OCI-LY7 (cell line): Measurements from ENCODE around the gene TRIML1. TPM values are rescaled to one million over a fixed set of nuclear protein-coding genes. Genes with fewer than 3 reads are reported as not detected.

Source experiments
- BruUV-seq: library from RNA; stranded (reverse); fragments of 400-500 nt; replicated peaks from 2 replicates; lab custom pipeline; 2021; lab: Mats Ljungman, UMichigan
- CTCF ChIA-PET: fragments of 300-600 bp; sonication (Branson Sonifier 250); formaldehyde crosslinking; loops from one replicate; lab custom pipeline; 2022; ENCODE audit warnings: antibody characterized with exemption; ENCODE audit not compliant: unreplicated experiment; lab: Charles Lee
- POLR2A ChIA-PET: fragments of 300-600 bp; sonication (Branson Sonifier 250); formaldehyde crosslinking; loops from one replicate; lab custom pipeline; 2022; ENCODE audit warnings: antibody characterized with exemption; lab: Charles Lee
- DNase-seq: peaks from one replicate; pipeline ENCODE4 v3.0.0-alpha.2; 2015; ENCODE audit warnings: low spot score
- H2AFZ ChIP-seq: fragments of 200-600 bp; sonication (generic), shearing (Covaris generic); 2 replicates; pipeline ENCODE4 v1.6.1; 2014; ENCODE audit warnings: mild to moderate bottlenecking, antibody characterized with exemption, low read length, moderate library complexity
- H3K27ac ChIP-seq: fragments of 200-600 bp; sonication (generic); 2 replicates; pipeline ENCODE4 v1.5.1; 2014; ENCODE audit warnings: mixed run types, low read depth, mild to moderate bottlenecking, moderate library complexity, low read length, inconsistent platforms; ENCODE audit not compliant: poor library complexity, severe bottlenecking
- H3K36me3 ChIP-seq: fragments of 200-600 bp; sonication (generic); 2 replicates; pipeline ENCODE4 v1.6.1; 2014; ENCODE audit warnings: mild to moderate bottlenecking, antibody characterized with exemption, low read length, moderate library complexity, mixed read lengths; ENCODE audit not compliant: insufficient read depth
- H3K4me1 ChIP-seq: fragments of 200-600 bp; sonication (generic); 2 replicates; pipeline ENCODE4 v1.5.1; 2014; ENCODE audit warnings: mild to moderate bottlenecking, low read length; ENCODE audit not compliant: insufficient read depth, poor library complexity, severe bottlenecking
- H3K4me2 ChIP-seq: fragments of 200-600 bp; sonication (generic); 2 replicates; pipeline ENCODE4 v1.6.1; 2014; ENCODE audit warnings: mild to moderate bottlenecking, low read length
- H3K4me3 ChIP-seq: fragments of 200-600 bp; sonication (generic); 2 replicates; pipeline ENCODE4 v1.5.1; 2014; ENCODE audit warnings: mild to moderate bottlenecking, low read depth, low read length; ENCODE audit not compliant: poor library complexity, severe bottlenecking
- H3K79me2 ChIP-seq: fragments of 200-600 bp; sonication (generic); 2 replicates; pipeline ENCODE4 v1.6.1; 2016; ENCODE audit warnings: low read depth, mild to moderate bottlenecking, low read length, moderate library complexity, mixed read lengths; ENCODE audit not compliant: insufficient read depth
- H3K9me2 ChIP-seq: fragments of 200-600 bp; sonication (generic); 2 replicates; pipeline ENCODE4 v1.6.1; 2016; ENCODE audit warnings: mild to moderate bottlenecking, low read length, mixed read lengths; ENCODE audit not compliant: insufficient read depth
- H3K9me3 ChIP-seq: fragments of 200-600 bp; sonication (generic); 2 replicates; pipeline ENCODE4 v1.6.1; 2014; ENCODE audit warnings: mild to moderate bottlenecking, mixed run types, low read length, mixed read lengths
- H4K20me1 ChIP-seq: fragments of 200-600 bp; sonication (generic); 2 replicates; pipeline ENCODE4 v1.6.1; 2014; ENCODE audit warnings: mild to moderate bottlenecking, antibody characterized with exemption, low read length, moderate library complexity, mixed read lengths; ENCODE audit not compliant: insufficient read depth
- EZH2phosphoT487 ChIP-seq: fragments of 200-600 bp; sonication (generic); IDR thresholded peaks from 2 replicates; pipeline ENCODE4 v1.6.1; 2018; ENCODE audit warnings: low read depth, borderline replicate concordance, mild to moderate bottlenecking, mixed run types, antibody characterized with exemption, low read length, moderate library complexity, mixed read lengths
- intact Hi-C: fragments of 100-400 bp; cut with micrococcal nuclease; formaldehyde crosslinking; loops from one replicate; pipeline ENCODE4 v1.10.0; 2022; ENCODE audit not compliant: unreplicated experiment
- total RNA-seq, 2 experiments: library from RNA; depleted of rRNA in 1 of 2; stranded (reverse); fragments of >200 nt in 1 of 2; shearing (Covaris generic) in 1 of 2; gene quantifications; 2 replicates each; pipeline ENCODE4 v1.2.3, GENCODE V29; 2014 to 2022
- TF ChIP-seq, protein P1 (sequence below): fragments of 200-600 bp; sonication (generic); conservative IDR thresholded peaks from 2 replicates; pipeline ENCODE4 v1.5.1; 2014; ENCODE audit warnings: mild to moderate bottlenecking, antibody characterized with exemption, low read length, moderate library complexity, mixed read lengths

TRIML1 gene
- total RNA-seq, 2 experiments from 2014 or later: not detected

DNA sequence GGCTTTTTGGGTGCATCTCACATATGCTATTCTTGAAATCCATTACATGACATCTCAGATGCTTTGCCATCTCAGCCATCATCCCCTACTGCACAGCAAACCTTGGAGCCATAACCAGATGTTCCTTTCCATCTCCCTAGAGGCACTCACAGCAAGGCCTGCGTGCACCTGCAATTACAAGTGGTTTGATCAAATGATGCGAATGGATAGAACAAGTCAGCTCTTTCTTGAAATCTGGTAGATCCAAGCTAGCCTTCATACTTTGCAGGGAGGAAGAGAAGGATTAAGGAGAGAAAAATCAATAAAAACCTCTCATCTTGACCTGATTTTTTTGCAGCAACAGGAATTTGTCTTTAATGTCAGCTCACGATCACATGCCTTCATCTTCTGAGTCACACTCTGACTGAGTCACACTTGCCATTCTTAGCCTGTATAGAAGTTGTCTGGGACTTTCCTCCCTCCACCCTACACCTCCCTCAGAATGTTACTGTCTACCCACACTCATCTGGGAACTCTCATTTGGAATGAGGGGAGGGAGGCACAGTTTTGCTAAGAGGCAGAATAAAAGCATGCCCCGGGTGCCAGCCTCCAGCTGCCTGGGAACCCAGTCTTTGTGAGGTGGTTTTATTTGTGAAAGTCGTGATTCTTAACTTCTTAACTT lies 11.9 kb upstream of the TRIML1 start:
- Histone ChIP-seq H3K9me2 (no peaks in the 10 kb centered on the region), H3K4me2 (no peak overlapping the region), H3K9me3 (no peaks in the 10 kb centered on the region), H2AFZ (no peak overlapping the region), H3K27ac (no peak overlapping the region), H3K79me2 (no peaks in the 10 kb centered on the region), H3K4me3 (no peak overlapping the region), H3K36me3 (no peaks in the 10 kb centered on the region), H4K20me1 (no peaks in the 10 kb centered on the region), H3K4me1 (no peaks in the 10 kb centered on the region)
- CTCF ChIA-PET: no interaction called here
- intact Hi-C loops: no loop called here
- POLR2A ChIA-PET: interaction anchor here (0.5 kb wide), 1 partner anchor 856 kb away, joined by 3 read pairs; no protein-coding TSS in a partner anchor
- no TSS peak for BruUV-seq
- TF ChIP-seq, protein P1, sequence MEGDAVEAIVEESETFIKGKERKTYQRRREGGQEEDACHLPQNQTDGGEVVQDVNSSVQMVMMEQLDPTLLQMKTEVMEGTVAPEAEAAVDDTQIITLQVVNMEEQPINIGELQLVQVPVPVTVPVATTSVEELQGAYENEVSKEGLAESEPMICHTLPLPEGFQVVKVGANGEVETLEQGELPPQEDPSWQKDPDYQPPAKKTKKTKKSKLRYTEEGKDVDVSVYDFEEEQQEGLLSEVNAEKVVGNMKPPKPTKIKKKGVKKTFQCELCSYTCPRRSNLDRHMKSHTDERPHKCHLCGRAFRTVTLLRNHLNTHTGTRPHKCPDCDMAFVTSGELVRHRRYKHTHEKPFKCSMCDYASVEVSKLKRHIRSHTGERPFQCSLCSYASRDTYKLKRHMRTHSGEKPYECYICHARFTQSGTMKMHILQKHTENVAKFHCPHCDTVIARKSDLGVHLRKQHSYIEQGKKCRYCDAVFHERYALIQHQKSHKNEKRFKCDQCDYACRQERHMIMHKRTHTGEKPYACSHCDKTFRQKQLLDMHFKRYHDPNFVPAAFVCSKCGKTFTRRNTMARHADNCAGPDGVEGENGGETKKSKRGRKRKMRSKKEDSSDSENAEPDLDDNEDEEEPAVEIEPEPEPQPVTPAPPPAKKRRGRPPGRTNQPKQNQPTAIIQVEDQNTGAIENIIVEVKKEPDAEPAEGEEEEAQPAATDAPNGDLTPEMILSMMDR: no peak
- no peak for TF ChIP-seq EZH2phosphoT487
- no peak for DNase-seq

DNA sequence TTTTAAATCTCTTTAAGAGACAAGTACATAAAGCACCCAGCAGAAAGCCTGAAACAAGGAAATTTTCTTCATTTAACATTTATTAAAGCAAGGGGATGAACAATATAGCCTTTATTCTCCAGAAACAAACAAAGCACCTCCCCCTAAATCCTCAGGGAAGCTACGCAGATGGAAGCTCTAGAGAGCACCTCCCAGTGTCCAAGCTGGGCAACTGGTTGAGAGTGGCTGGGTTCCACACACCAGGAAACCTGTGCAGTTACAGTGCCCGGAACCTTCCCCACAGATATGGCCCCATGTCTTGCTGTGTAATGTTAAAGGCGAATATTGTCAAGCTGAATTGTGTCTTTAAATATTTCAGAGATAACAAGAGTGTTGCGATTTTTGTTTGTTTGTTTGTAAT lies 8.9 kb upstream of the TRIML1 start:
- BruUV-seq: no TSS peak

More for the DNA sequence above, 8.9 kb upstream of the TRIML1 start:
- Histone ChIP-seq H3K9me2 (no peaks in the 10 kb centered on the region), H3K4me3 (no peak overlapping the region), H3K36me3 (no peaks in the 10 kb centered on the region), H4K20me1 (no peaks in the 10 kb centered on the region), H3K27ac (no peak overlapping the region), H3K4me2 (no peak overlapping the region), H3K79me2 (no peaks in the 10 kb centered on the region), H3K4me1 (no peaks in the 10 kb centered on the region), H2AFZ (no peak overlapping the region), H3K9me3 (no peaks in the 10 kb centered on the region)
- DNase-seq: no peak
- no peak for TF ChIP-seq EZH2phosphoT487
- TF ChIP-seq, protein P1: no peak
- intact Hi-C loops: no loop called here
- ChIA-PET POLR2A (interaction anchor here (0.7 kb wide), 1 partner anchor 16 kb away, joined by 3 read pairs; no protein-coding TSS in a partner anchor), CTCF (no interaction called here)
